ENCODE measurements around the gene RABL6. TPM values are rescaled to one million over a fixed set of nuclear protein-coding genes. Genes with fewer than 3 reads are reported as not detected.
"Not testable (repeated sequence)": the region's sequence is repeated elsewhere in the genome, so short reads cannot be mapped to it uniquely, and the experiment has no call there.

RABL6 gene
- total RNA-seq, 4 donors from 2014 or later = 54.2 to 70.7 (median 61.0) TPM

GRCh38 chr9:136843801-136844740 lies 36.3 kb downstream of the RABL6 start:
- TF ChIP-seq CTCF (IDR thresholded peaks at IDR 0.05) = peak; percentile 11 to 74
- H3K9me3 ChIP-seq, H3K36me3 ChIP-seq, H3K4me3 ChIP-seq, H3K27ac ChIP-seq: not testable (repeated sequence)
- peak in 1 of 2 donors; percentile 78 for DNase-seq (ENCODE audit: low spot score in 2 of 2)
- WGBS = 0% methylated on average over 1 of the region's 99 CpGs
- H3K4me1 ChIP-seq = peaks cover 81% of the 10 kb centered on the region
- peaks cover 40% of the 10 kb centered on the region for H3K27me3 ChIP-seq

GRCh38 chr9:136844761-136845464 lies 37.2 kb downstream of the RABL6 start:
- TF ChIP-seq POLR2A (IDR thresholded peaks at IDR 0.05) (no peak), CTCF (IDR thresholded peaks at IDR 0.05) (no peak), POLR2AphosphoS5 (IDR thresholded peaks at IDR 0.05) (no peak), EP300 (IDR thresholded peaks at IDR 0.05) (no peak)
- WGBS = 23% methylated on average over 26 of the region's 88 CpGs
- no peak overlapping the region for H3K4me3 ChIP-seq
- no peak overlapping the region for H3K27ac ChIP-seq
- H3K9me3 ChIP-seq = no peaks in the 10 kb centered on the region
- H3K36me3 ChIP-seq = peaks cover 5% of the 10 kb centered on the region
- DNase-seq (ENCODE audit: low spot score in 2 of 2) = no peak
- H3K4me1 ChIP-seq = peaks cover 86% of the 10 kb centered on the region
- H3K27me3 ChIP-seq = peaks cover 40% of the 10 kb centered on the region

GRCh38 chr9:136845465-136846260 lies 37.9 kb downstream of the RABL6 start:
- H3K4me3 ChIP-seq = no peak overlapping the region

GRCh38 chr9:136846376-136847087 lies 38.8 kb downstream of the RABL6 start:
- H3K27me3 ChIP-seq = peaks cover 40% of the 10 kb centered on the region
- DNase-seq (ENCODE audit: low spot score in 2 of 2) = no peak

More at GRCh38 chr9:136845465-136846260, 37.9 kb downstream of the RABL6 start:
- TF ChIP-seq POLR2A (IDR thresholded peaks at IDR 0.05) = no peak
- no peak for TF ChIP-seq POLR2AphosphoS5 (IDR thresholded peaks at IDR 0.05)
- TF ChIP-seq EP300 (IDR thresholded peaks at IDR 0.05) = no peak
- TF ChIP-seq CTCF (IDR thresholded peaks at IDR 0.05) = no peak
- no peak for DNase-seq (ENCODE audit: low spot score in 2 of 2)
- Histone ChIP-seq H3K27me3 (peaks cover 40% of the 10 kb centered on the region), H3K4me1 (peaks cover 89% of the 10 kb centered on the region), H3K36me3 (no peaks in the 10 kb centered on the region), H3K9me3 (no peaks in the 10 kb centered on the region), H3K27ac (no peak overlapping the region)
- no CpG with 5 or more reads among the region's 102 CpGs for WGBS

More at GRCh38 chr9:136846376-136847087, 38.8 kb downstream of the RABL6 start:
- H3K9me3 ChIP-seq = no peaks in the 10 kb centered on the region
- no peak for TF ChIP-seq CTCF (IDR thresholded peaks at IDR 0.05)
- TF ChIP-seq POLR2A (IDR thresholded peaks at IDR 0.05) = no peak
- peaks cover 5% of the 10 kb centered on the region for H3K36me3 ChIP-seq
- no peak overlapping the region for H3K27ac ChIP-seq
- 0% methylated on average over 7 of the region's 98 CpGs for WGBS
- peak overlapping the region; percentile 72 for H3K4me3 ChIP-seq
- peaks cover 82% of the 10 kb centered on the region for H3K4me1 ChIP-seq

Data from suprapubic skin (tissue), 4 donors.